Hematopoietic multipotent progenitor cell (in vitro differentiated cells): ENCODE measurements around the gene FARS2. TPM values are rescaled to one million over a fixed set of nuclear protein-coding genes. Genes with fewer than 3 reads are reported as not detected.

Experiments used
- DNase-seq, 3 donors: peaks; one replicate each; pipeline ENCODE4 v3.0.0-alpha.2; 2011 to 2015; ENCODE audit warnings: low read depth in 2 of 3, low spot score in 2 of 3
- total RNA-seq: library from RNA; depleted of rRNA; stranded (reverse); fragments of >200 nt; gene quantifications from one replicate; pipeline ENCODE4 v1.2.3, GENCODE V29; 2012

FARS2 gene
- total RNA-seq, 1 donor, result 47.1 TPM

DNA sequence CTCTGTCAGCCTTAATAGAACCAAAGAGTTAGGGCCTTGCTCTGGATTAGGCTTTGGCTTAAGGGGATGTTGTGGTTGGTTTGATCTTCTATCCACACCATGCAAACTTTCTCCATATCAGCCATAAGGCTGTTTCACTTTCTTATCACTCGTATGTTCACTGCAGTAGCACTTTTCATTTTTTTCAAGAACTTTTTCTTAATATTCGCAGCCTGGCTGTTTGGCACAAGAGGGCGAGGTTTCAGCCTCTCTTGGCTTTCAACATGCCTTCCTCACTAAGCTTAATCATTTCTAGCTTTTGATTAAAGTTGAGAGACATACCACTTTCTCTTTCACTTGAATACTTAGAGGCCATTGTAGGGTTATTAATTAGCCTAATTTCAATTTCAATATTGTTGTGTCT lies 552.3 kb downstream of the FARS2 start:
- DNase-seq, result no peak

GRCh38 chr6:5814116-5814515 lies 552.8 kb downstream of the FARS2 start:
- DNase-seq, result no peak

GRCh38 chr6:5814901-5815300 lies 553.6 kb downstream of the FARS2 start:
- DNase-seq, result no peak

DNA sequence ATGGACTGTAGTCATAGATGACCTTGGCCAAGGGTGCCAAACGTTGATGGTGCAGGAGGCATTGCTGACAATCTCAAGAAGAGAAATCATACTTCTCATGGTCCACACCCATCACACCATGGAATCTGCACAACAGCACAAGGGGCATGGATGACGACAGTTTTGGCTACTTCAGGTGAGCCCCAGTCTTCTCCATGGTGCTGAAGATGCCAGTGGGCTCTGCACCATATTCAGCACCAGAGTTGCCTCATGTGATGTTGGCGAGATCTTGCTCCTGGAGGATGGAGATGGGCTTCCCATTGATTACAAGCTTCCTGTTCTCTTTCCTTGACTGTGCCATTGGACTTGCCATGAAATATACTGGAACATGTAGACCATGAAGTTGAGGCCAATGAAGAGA lies 556.6 kb downstream of the FARS2 start:
- DNase-seq, result no peak

GRCh38 chr6:5818959-5819358 lies 557.6 kb downstream of the FARS2 start:
- DNase-seq, result no peak

Other genes starting within 250 kb of the FARS2 start
- gene PPP1R3G, start 176.2 kb upstream of the FARS2 start, total RNA-seq, result under 0.01 TPM
- gene LYRM4, start 563 bp upstream of the FARS2 start, total RNA-seq, result 21.3 TPM